Nephron (organoid): ENCODE results near the gene ZACN.

ENCODE experiments used
- H3K27ac Mint-ChIP-seq, 3 experiments: 2 replicates each; pipeline ENCODE4 v1.8.0; 2020; ENCODE audit warnings: mixed read lengths in 3 of 3, mild to moderate bottlenecking in 2 of 3, moderate library complexity in 1 of 3
- H3K27me3 Mint-ChIP-seq: 2 replicates; pipeline ENCODE4 v1.8.0; 2021; ENCODE audit warnings: low read depth, mild to moderate bottlenecking, moderate library complexity, mixed read lengths
- H3K36me3 Mint-ChIP-seq: 2 replicates; pipeline ENCODE4 v1.8.0; 2020; ENCODE audit warnings: low read depth, mixed read lengths
- H3K4me1 Mint-ChIP-seq: 2 replicates; pipeline ENCODE4 v1.8.0; 2020; ENCODE audit warnings: mixed read lengths
- H3K4me3 Mint-ChIP-seq, 3 experiments: 2 replicates each; pipeline ENCODE4 v1.8.0; 2020; ENCODE audit warnings: mild to moderate bottlenecking in 3 of 3, mixed read lengths in 3 of 3, moderate library complexity in 2 of 3
- H3K9me3 Mint-ChIP-seq: 2 replicates; pipeline ENCODE4 v1.8.0; 2020; ENCODE audit warnings: mixed read lengths
- TF ChIP-seq, protein P1 (sequence below), 3 experiments: fragments of 200-600 bp; sonication (generic); IDR thresholded peaks; one replicate each; pipeline ENCODE4 v1.5.0; 2021; ENCODE audit warnings: antibody characterized with exemption in 3 of 3; ENCODE audit not compliant: unreplicated experiment in 3 of 3

The ZACN gene

DNA sequence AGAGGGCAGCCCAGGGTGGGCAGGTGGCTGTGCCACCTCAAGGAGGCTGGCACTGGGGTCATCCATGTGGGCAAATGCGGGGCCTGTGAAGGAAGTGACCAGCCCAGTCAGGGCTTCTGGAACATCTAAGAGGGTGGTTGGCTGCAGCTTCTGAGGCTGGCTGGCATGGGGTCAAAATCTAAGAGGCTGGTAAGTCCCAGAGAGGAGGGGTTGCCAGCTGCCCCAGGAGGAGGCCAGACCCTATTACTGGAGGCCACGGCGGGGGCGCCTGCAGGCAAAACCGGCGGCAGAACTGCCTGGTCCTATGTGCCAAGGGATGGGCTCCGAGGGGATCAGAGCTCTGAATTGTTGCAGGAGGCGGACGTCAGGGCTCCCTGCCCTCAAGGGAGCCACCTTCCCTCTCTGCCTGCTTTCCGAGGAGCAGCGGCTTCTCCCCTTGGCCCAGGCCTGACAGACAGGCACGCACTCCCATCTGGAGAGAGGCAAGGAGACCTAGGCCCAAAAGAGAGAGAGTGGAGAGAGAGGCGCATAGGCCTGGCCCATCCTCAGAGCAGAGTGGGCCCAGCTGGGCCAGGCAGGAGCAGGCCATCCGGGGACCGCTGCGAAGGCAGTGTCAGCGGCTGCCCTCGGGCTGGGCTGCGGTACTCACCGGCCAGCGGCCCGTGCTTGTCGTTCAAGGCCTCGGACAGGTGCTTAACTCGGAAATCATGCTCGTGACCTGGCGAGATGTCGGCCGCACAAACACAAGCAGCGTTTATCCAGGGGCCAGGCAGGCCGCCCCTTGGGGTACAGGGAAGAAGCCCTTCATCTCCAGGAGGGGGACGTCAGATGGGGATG is 10.9 kb downstream of the ZACN start:
- TF ChIP-seq, protein P1, sequence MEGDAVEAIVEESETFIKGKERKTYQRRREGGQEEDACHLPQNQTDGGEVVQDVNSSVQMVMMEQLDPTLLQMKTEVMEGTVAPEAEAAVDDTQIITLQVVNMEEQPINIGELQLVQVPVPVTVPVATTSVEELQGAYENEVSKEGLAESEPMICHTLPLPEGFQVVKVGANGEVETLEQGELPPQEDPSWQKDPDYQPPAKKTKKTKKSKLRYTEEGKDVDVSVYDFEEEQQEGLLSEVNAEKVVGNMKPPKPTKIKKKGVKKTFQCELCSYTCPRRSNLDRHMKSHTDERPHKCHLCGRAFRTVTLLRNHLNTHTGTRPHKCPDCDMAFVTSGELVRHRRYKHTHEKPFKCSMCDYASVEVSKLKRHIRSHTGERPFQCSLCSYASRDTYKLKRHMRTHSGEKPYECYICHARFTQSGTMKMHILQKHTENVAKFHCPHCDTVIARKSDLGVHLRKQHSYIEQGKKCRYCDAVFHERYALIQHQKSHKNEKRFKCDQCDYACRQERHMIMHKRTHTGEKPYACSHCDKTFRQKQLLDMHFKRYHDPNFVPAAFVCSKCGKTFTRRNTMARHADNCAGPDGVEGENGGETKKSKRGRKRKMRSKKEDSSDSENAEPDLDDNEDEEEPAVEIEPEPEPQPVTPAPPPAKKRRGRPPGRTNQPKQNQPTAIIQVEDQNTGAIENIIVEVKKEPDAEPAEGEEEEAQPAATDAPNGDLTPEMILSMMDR (IDR thresholded peaks at IDR 0.05; ENCODE audit: unreplicated experiment in 3 of 3): no peak
- Mint-ChIP-seq H3K4me3 (no peak overlapping the region), H3K4me1 (no peaks in the 10 kb centered on the region), H3K36me3 (peaks cover 42% of the 10 kb centered on the region), H3K9me3 (no peaks in the 10 kb centered on the region), H3K27ac (no peak overlapping the region), H3K27me3 (no peaks in the 10 kb centered on the region)

DNA sequence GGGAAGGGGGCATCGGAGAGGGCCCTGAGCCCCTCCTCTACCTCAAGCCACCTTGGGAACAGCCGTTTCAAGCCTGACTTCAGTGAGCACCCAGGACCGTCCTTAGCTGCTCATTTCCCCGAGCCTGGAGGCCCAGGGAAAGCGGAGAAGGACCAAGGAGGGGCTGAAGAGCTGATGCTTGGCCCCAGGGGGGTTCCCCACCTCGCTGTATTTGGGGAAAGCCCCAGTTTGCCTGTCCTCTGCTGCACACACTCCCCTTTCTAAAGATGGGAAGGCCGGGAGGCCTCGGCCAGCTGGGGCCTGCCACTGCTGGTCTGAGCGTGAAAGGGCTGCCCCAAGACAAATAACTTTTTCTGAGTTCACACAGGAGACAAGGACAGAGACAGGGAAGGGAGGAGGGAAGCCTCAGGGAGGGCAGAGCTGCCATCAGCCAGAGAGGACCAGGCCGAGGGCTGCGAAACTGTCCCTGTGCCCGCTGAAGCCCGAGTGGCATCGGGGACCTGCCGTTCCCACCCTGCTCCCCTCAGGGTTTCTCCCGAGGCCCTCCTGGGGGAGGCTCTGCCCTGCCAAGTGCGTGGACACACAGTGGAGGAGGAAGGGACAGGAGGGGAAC is 11.6 kb downstream of the ZACN start:
- H3K27me3 Mint-ChIP-seq: no peaks in the 10 kb centered on the region
- H3K36me3 Mint-ChIP-seq: peaks cover 41% of the 10 kb centered on the region

DNA sequence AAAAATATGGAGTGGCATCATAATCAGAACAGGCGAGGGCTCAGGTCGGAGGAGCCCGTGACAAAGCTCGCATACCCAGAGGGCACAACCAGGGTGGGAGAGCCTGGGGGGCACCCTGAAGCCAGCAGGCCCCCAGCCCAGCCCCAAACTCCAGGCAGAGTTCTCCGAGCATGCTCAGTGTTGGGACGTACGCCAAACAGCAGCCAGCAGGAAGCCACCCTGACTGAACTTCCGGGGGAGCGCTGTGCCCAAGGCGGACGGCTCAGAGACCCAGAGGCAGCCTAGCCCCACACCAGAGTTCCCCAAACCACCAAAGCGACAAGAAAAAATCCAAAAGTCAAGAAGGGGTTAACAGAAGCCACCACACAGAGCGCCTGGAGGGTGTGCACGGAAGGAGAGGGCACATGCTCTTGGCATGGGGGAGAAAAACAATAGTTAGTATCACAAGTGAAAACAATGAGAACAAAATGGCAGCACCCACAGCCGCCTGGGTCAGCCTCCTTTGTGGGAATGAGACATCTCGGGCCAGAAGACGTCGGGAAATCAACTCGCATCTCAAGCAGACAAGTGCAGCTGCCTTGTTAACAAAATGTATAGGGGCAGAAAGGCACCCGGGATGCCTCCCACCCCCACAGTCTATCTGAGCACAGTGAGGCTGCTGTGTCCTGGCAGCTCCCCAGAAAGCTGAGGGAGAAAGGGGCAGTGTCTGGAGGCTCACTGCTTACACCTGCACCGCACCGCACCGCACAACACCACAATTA is 12.7 kb downstream of the ZACN start:
- Mint-ChIP-seq H3K36me3 (peaks cover 44% of the 10 kb centered on the region), H3K9me3 (no peaks in the 10 kb centered on the region), H3K4me3 (no peak overlapping the region), H3K27ac (no peak overlapping the region), H3K27me3 (no peaks in the 10 kb centered on the region), H3K4me1 (no peaks in the 10 kb centered on the region)
- TF ChIP-seq, protein P1 (IDR thresholded peaks at IDR 0.05; ENCODE audit: unreplicated experiment in 3 of 3): no peak

More for the DNA sequence above, 11.6 kb downstream of the ZACN start:
- TF ChIP-seq, protein P1 (IDR thresholded peaks at IDR 0.05; ENCODE audit: unreplicated experiment in 3 of 3): no peak
- H3K27ac Mint-ChIP-seq: no peak overlapping the region
- H3K9me3 Mint-ChIP-seq: no peaks in the 10 kb centered on the region
- no peak overlapping the region for H3K4me3 Mint-ChIP-seq
- no peaks in the 10 kb centered on the region for H3K4me1 Mint-ChIP-seq

DNA sequence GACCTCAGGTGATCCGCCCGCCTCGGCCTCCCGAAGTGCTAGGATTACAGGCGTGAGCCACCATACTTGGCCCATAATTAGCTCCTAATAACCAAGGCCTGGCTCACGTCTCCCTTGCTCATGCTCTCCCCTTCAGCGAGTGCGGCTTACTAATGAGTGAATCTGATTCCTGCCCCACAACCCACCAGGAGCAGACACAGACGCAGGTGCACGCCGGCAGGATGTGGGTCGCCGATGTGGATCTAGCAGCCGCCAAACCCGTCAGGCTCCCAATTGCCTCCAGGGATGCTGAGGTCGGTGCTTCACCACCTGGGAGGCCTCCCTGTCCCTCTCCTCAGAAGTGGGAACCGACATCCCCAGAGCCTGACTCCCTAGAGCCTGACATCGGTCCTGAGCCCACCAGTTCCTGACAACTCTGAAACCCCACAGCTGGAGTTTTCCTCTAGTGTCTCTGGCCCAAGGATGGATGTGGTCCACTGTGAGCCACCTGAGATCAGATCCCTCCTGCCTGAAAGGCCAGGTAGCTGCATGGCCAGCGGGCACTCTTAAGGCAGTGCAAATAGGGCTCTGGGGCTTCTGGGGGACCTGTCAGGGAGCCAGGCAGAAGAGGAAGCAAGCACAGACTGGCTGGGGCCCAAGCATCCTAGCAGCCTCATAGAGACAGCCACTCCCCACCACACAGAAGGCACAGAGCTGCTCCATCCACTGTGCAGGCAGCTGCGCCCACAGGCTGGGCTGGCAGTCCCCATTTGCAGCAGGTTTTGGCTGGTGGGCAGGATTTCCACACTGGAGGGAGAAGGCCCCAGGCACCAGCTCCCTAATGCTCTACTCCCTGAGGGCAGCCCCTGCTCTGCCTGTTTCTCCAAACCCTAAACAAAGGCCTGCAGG is 13.8 kb downstream of the ZACN start:
- Mint-ChIP-seq H3K27me3 (no peaks in the 10 kb centered on the region), H3K4me3 (no peak overlapping the region), H3K9me3 (no peaks in the 10 kb centered on the region), H3K4me1 (no peaks in the 10 kb centered on the region), H3K27ac (no peak overlapping the region), H3K36me3 (peaks cover 52% of the 10 kb centered on the region)
- TF ChIP-seq, protein P1 (IDR thresholded peaks at IDR 0.05; ENCODE audit: unreplicated experiment in 3 of 3): no peak

DNA sequence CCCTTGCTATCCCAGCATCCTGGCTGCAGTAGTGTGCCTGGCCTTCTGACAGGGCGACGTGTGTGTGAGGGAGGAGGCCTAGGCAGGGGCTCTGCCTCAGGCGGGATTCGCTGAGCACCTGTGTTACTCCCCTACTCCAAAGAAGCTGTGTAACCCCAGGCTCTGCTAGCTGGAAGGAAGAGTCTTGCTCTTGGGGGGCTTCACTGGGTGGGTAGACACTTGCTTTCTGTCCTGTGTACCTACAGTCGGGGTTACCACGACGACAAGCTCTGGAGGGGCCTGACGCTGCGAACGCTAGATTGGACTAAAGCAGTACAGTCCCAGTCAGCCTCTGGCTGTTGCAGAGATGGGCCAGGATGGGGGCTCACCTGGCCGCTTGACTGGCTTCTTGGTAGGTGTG is 15.1 kb downstream of the ZACN start:
- no peaks in the 10 kb centered on the region for H3K9me3 Mint-ChIP-seq

More for the DNA sequence above, 15.1 kb downstream of the ZACN start:
- H3K27me3 Mint-ChIP-seq: no peaks in the 10 kb centered on the region
- H3K4me3 Mint-ChIP-seq: no peak overlapping the region
- peaks cover 54% of the 10 kb centered on the region for H3K36me3 Mint-ChIP-seq
- no peak overlapping the region for H3K27ac Mint-ChIP-seq
- TF ChIP-seq, protein P1 (IDR thresholded peaks at IDR 0.05; ENCODE audit: unreplicated experiment in 3 of 3): no peak
- H3K4me1 Mint-ChIP-seq: no peaks in the 10 kb centered on the region
